KMS-11 (cell line): ENCODE measurements around the gene SUCO.

Source experiments
- H2AFZ ChIP-seq: fragments of 200-600 bp; sonication (generic); 2 replicates; pipeline ENCODE4 v1.6.1; 2016; ENCODE audit warnings: antibody characterized with exemption, mixed run types, low read depth
- H3K27ac ChIP-seq: fragments of 200-600 bp; sonication (generic); 2 replicates; pipeline ENCODE4 v1.6.1; 2016; ENCODE audit warnings: mild to moderate bottlenecking, mixed run types
- H3K27me3 ChIP-seq: fragments of 200-600 bp; sonication (generic); 2 replicates; pipeline ENCODE4 v1.6.1; 2017; ENCODE audit warnings: mild to moderate bottlenecking, low read depth, mixed run types, moderate library complexity; ENCODE audit not compliant: insufficient read depth
- H3K36me3 ChIP-seq: fragments of 200-600 bp; sonication (generic); 2 replicates; pipeline ENCODE4 v1.6.1; 2017; ENCODE audit warnings: mild to moderate bottlenecking, mixed run types; ENCODE audit not compliant: insufficient read depth
- H3K4me1 ChIP-seq: fragments of 200-600 bp; sonication (generic); 2 replicates; pipeline ENCODE4 v1.6.1; 2016; ENCODE audit warnings: mild to moderate bottlenecking, low read depth, mixed run types; ENCODE audit not compliant: poor library complexity, severe bottlenecking
- H3K4me2 ChIP-seq: fragments of 200-600 bp; sonication (generic); 2 replicates; pipeline ENCODE4 v1.7.0; 2016; ENCODE audit warnings: mild to moderate bottlenecking, mixed run types
- H3K4me3 ChIP-seq: fragments of 200-600 bp; sonication (generic); IDR thresholded peaks from 2 replicates; pipeline ENCODE4 v1.6.1; 2017; ENCODE audit warnings: low read depth, low read length, mixed read lengths; ENCODE audit not compliant: insufficient read depth
- H3K79me2 ChIP-seq: fragments of 200-600 bp; sonication (generic); 2 replicates; pipeline ENCODE4 v1.6.1; 2016; ENCODE audit warnings: low read depth, mixed run types; ENCODE audit not compliant: insufficient read depth
- H3K9ac ChIP-seq: fragments of 200-600 bp; sonication (generic); 2 replicates; pipeline ENCODE4 v1.6.1; 2016; ENCODE audit warnings: mild to moderate bottlenecking, mixed run types
- H4K20me1 ChIP-seq: fragments of 200-600 bp; sonication (generic); 2 replicates; pipeline ENCODE4 v1.6.1; 2016; ENCODE audit warnings: mild to moderate bottlenecking, mixed run types; ENCODE audit not compliant: insufficient read depth
- TF ChIP-seq, protein P1 (sequence below): fragments of 200-600 bp; sonication (generic); conservative IDR thresholded peaks from 2 replicates; pipeline ENCODE4 v1.6.1; 2017; ENCODE audit warnings: low read depth, mild to moderate bottlenecking, antibody characterized with exemption, low read length, moderate library complexity, mixed read lengths

SUCO gene

DNA sequence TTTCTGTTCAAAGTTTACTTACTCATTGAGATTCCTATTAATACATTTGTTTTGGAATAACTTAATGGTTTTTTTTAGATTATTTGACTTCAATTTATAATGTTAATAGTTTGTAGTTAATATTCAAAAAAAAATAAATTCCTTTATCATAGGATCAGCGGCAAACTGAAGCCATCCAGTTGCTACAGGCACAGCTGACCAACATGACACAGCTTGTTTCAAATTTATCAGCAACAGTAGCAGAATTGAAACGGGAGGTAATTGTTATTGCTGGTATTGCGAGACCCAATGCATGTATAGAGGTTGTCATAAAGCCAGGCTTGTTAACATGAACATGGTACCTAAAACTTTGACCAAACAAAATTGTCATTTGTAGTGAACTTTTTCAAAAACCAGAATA, 67.0 kb downstream of the SUCO start:
- no peak overlapping the region for H3K27ac ChIP-seq
- H3K36me3 ChIP-seq: peaks cover 3% of the 10 kb centered on the region
- H3K4me1 ChIP-seq: no peaks in the 10 kb centered on the region
- no peaks in the 10 kb centered on the region for H3K79me2 ChIP-seq
- H3K4me3 ChIP-seq: no peak overlapping the region
- no peak overlapping the region for H3K9ac ChIP-seq
- TF ChIP-seq, protein P1, sequence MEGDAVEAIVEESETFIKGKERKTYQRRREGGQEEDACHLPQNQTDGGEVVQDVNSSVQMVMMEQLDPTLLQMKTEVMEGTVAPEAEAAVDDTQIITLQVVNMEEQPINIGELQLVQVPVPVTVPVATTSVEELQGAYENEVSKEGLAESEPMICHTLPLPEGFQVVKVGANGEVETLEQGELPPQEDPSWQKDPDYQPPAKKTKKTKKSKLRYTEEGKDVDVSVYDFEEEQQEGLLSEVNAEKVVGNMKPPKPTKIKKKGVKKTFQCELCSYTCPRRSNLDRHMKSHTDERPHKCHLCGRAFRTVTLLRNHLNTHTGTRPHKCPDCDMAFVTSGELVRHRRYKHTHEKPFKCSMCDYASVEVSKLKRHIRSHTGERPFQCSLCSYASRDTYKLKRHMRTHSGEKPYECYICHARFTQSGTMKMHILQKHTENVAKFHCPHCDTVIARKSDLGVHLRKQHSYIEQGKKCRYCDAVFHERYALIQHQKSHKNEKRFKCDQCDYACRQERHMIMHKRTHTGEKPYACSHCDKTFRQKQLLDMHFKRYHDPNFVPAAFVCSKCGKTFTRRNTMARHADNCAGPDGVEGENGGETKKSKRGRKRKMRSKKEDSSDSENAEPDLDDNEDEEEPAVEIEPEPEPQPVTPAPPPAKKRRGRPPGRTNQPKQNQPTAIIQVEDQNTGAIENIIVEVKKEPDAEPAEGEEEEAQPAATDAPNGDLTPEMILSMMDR: no peak
- H3K27me3 ChIP-seq: no peaks in the 10 kb centered on the region
- no peak overlapping the region for H3K4me2 ChIP-seq
- no peaks in the 10 kb centered on the region for H4K20me1 ChIP-seq
- no peak overlapping the region for H2AFZ ChIP-seq

DNA sequence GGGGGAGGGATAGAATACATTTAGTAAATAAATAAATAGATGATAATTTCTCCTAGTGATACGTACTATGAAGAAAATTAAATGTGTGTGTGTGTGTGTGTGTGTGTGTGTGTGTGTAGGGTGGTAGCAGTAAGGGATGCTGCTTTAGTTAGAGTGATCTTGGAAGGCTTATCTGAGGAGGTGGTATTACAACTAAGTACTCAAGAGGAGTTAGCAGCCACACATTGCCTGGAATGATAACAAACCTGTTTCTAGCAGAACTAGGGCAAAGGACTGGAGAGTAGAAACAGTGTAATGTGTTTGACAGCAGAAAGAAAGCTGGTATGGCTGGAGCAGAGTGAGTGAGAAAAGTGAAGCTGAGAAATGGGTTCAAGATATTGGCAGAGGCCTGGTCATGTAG, 67.7 kb downstream of the SUCO start:
- no peaks in the 10 kb centered on the region for H4K20me1 ChIP-seq
- no peak overlapping the region for H3K4me2 ChIP-seq
- H3K9ac ChIP-seq: no peak overlapping the region
- no peaks in the 10 kb centered on the region for H3K4me1 ChIP-seq
- H2AFZ ChIP-seq: no peak overlapping the region
- peaks cover 3% of the 10 kb centered on the region for H3K36me3 ChIP-seq
- H3K79me2 ChIP-seq: no peaks in the 10 kb centered on the region
- no peak overlapping the region for H3K4me3 ChIP-seq
- H3K27me3 ChIP-seq: no peaks in the 10 kb centered on the region
- H3K27ac ChIP-seq: no peak overlapping the region
- TF ChIP-seq, protein P1: no peak

DNA sequence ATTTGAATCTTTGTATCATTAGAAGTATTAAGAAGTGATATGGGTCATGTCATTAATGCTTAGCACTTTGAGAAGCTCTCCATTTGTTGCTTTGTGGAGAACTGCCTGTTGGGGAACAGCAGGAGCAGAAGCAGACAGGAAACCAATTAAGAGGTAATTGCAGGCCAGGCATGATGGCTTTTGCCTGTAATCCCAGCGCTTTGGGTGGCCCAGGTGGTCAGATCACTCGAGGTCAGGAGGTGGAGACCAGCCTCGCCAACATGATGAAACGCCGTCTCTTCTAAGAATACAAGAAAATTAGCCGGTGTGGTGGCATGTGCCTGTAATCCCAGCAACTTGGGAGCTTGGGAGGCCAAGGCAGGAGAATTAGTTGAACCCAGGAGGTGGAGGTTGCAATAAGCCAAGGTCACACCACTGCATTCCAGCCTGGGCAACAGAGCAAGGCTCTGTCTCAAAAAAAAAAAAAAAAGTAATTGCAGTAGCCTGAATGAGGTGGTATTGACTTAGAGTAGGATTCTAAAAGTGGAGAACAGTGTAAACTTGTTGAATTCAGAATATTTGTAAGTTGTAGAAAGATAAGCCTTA, 68.2 kb downstream of the SUCO start:
- Histone ChIP-seq H3K4me3 (no peak overlapping the region), H3K9ac (no peak overlapping the region), H3K4me2 (no peak overlapping the region), H2AFZ (no peak overlapping the region), H3K79me2 (no peaks in the 10 kb centered on the region), H3K27me3 (no peaks in the 10 kb centered on the region), H3K36me3 (peaks cover 3% of the 10 kb centered on the region), H4K20me1 (no peaks in the 10 kb centered on the region), H3K4me1 (no peaks in the 10 kb centered on the region), H3K27ac (no peak overlapping the region)
- TF ChIP-seq, protein P1: no peak

DNA sequence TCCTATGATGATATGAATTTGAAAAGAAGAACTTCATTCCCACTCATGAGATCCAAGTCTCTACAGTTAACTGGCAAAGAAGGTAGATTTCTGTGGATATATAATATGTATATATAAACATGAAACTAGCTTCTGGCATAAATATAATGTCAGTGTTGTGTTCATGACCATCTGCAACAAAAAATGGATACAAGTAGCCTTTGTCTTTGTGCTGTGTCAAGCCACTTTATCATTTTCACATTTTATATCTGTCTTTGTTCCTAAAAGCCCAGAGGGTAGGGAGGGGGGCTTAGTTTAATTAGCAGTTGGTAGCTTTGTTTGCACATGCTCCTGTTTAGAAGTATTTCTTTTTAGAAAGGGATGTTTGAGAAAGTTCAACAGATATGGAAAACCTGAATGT, 69.8 kb downstream of the SUCO start:
- Histone ChIP-seq H3K79me2 (no peaks in the 10 kb centered on the region), H3K4me3 (no peak overlapping the region), H3K9ac (no peak overlapping the region), H3K27me3 (no peaks in the 10 kb centered on the region), H3K4me2 (no peak overlapping the region), H3K4me1 (no peaks in the 10 kb centered on the region), H2AFZ (no peak overlapping the region), H3K27ac (no peak overlapping the region), H4K20me1 (no peaks in the 10 kb centered on the region), H3K36me3 (peaks cover 3% of the 10 kb centered on the region)
- TF ChIP-seq, protein P1: no peak

DNA sequence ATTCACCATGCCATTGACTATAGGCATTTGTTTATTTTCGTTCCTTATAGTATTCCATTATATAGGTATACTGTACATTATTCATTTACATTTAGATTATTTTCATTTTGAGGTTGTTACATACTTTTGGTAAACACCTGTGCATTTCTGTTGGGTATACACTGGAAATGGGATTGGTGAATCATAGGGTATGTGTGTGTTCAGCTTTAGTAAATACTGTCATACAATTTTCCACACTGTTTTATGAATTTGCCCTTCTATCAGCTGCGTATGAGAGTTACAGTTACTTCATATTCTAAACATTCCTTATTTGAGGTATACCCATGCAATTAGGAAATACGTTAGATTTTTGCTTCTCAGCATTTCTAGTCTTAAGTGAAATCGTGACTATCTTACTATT, 70.9 kb downstream of the SUCO start:
- no peaks in the 10 kb centered on the region for H3K4me1 ChIP-seq
- H4K20me1 ChIP-seq: no peaks in the 10 kb centered on the region
- no peaks in the 10 kb centered on the region for H3K79me2 ChIP-seq
- TF ChIP-seq, protein P1: no peak
- H3K4me3 ChIP-seq: no peak overlapping the region
- H3K9ac ChIP-seq: no peak overlapping the region
- H2AFZ ChIP-seq: no peak overlapping the region
- no peak overlapping the region for H3K27ac ChIP-seq
- no peak overlapping the region for H3K4me2 ChIP-seq
- peaks cover 3% of the 10 kb centered on the region for H3K36me3 ChIP-seq
- H3K27me3 ChIP-seq: no peaks in the 10 kb centered on the region
